ENCODE data around the gene BSX. TPM values are rescaled to one million over a fixed set of nuclear protein-coding genes. Genes with fewer than 3 reads are reported as not detected.

The BSX gene
- total RNA-seq, 4 donors from 2014 or later, result not detected

DNA sequence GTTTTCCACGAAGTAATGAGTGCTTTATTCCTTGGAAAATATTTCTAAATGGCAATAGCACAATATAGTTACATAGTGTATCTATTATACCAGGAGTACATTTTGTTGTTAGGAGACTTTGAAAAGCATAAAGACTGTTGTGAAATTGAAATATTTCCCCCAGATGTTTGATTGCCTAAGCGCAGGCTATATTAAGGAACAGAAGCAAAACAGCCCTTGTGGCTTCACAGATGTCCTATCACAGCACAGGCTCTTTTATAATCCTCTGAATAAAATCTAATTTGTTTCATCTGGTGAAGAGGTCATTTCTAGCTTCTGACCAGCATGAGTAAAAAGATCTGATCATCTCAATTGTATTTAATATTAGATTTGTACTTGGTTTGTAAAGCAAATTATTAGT lies 48.2 kb downstream of the BSX start:
- DNase-seq, result no peak
- Histone ChIP-seq H3K27me3 (no peaks in the 10 kb centered on the region), H3K4me1 (no peaks in the 10 kb centered on the region), H3K27ac (no peak overlapping the region), H3K9me3 (no peaks in the 10 kb centered on the region), H3K36me3 (no peaks in the 10 kb centered on the region), H3K4me3 (no peak overlapping the region)
- intact Hi-C loops (cut with DNase I), result no loop called here
- TF ChIP-seq, protein P1, sequence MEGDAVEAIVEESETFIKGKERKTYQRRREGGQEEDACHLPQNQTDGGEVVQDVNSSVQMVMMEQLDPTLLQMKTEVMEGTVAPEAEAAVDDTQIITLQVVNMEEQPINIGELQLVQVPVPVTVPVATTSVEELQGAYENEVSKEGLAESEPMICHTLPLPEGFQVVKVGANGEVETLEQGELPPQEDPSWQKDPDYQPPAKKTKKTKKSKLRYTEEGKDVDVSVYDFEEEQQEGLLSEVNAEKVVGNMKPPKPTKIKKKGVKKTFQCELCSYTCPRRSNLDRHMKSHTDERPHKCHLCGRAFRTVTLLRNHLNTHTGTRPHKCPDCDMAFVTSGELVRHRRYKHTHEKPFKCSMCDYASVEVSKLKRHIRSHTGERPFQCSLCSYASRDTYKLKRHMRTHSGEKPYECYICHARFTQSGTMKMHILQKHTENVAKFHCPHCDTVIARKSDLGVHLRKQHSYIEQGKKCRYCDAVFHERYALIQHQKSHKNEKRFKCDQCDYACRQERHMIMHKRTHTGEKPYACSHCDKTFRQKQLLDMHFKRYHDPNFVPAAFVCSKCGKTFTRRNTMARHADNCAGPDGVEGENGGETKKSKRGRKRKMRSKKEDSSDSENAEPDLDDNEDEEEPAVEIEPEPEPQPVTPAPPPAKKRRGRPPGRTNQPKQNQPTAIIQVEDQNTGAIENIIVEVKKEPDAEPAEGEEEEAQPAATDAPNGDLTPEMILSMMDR (IDR thresholded peaks at IDR 0.05), result no peak
- no peak for TF ChIP-seq POLR2A (IDR thresholded peaks at IDR 0.05)
- 44 to 57% methylated on average over 2 of the region's 2 CpGs for WGBS, 2 donors

DNA sequence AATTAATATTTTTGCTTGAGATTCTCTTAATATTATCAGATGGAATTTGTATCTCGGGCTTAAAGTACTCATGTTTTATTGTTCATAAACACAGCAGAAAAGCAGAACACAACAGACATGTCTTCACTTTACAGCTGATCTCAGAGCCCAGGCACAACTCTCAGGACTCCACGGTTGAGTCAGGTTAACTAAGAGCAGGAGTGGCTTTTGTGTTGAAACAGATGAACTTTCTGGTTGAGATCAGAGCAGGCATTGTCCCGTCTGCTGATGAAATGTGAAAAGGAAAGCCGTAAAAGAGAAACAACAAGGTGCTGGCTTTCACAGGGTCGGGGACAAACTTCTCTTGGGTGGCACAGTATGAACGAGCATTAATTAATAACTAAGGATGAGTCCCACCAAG lies 50.1 kb downstream of the BSX start:
- DNase-seq, result no peak
- TF ChIP-seq, protein P1 (IDR thresholded peaks at IDR 0.05), result no peak
- TF ChIP-seq POLR2A (IDR thresholded peaks at IDR 0.05), result no peak
- H3K4me3 ChIP-seq, result no peak overlapping the region
- H3K27ac ChIP-seq, result no peak overlapping the region
- no peaks in the 10 kb centered on the region for H3K9me3 ChIP-seq
- intact Hi-C loops (cut with DNase I), result no loop called here
- H3K4me1 ChIP-seq, result no peaks in the 10 kb centered on the region
- no peaks in the 10 kb centered on the region for H3K36me3 ChIP-seq
- H3K27me3 ChIP-seq, result no peaks in the 10 kb centered on the region
- WGBS, 2 donors, result 66 to 70% methylated on average over 6 of the region's 6 CpGs

Other genes starting within 250 kb of the BSX start
- gene CRTAM, start 143.3 kb downstream of the BSX start, total RNA-seq, result under 1 TPM in 1 of 4 donors, not detected in 3; 0.19 TPM
- gene JHY, start 99.1 kb downstream of the BSX start, total RNA-seq, result 1 to 10 TPM in 2 of 4 donors, under 1 TPM in 2; 0.91 to 3.4 (median 1.2) TPM
- 1,000 to 10,000 TPM in 2 of 4 donors, 100 to 1,000 TPM in 2; 767 to 1,626 (median 1,046) TPM for gene HSPA8, start 80.3 kb upstream of the BSX start, total RNA-seq
- 10 to 100 TPM in 2 of 4 donors, 1 to 10 TPM in 2; 4.8 to 47.9 (median 15.2) TPM for gene CLMP, start 213.4 kb upstream of the BSX start, total RNA-seq

Data from esophagus squamous epithelium (tissue), 5 donors.